ENCODE results near the gene C4A.

Gene C4A

GRCh38 chr6:31965700-31966099 is 16.2 kb upstream of the C4A start:
- Histone ChIP-seq H3K36me3 (ENCODE audit: control insufficient read depth, insufficient read depth, low read length) (peaks cover 20% of the 10 kb centered on the region), H3K9me3 (ENCODE audit: control insufficient read depth, low read length) (no peaks in the 10 kb centered on the region), H3K4me3 (ENCODE audit: low read length) (no peak overlapping the region), H3K4me1 (ENCODE audit: control insufficient read depth, insufficient read depth, low read length) (peaks cover 3% of the 10 kb centered on the region), H3K9ac (ENCODE audit: low read length) (no peak overlapping the region), H3K27me3 (ENCODE audit: control insufficient read depth, insufficient read depth, low read length) (no peaks in the 10 kb centered on the region)

- no peaks in the 10 kb centered on the region for H3K9me3 ChIP-seq (ENCODE audit: control insufficient read depth, low read length)
- H3K9ac ChIP-seq (ENCODE audit: low read length), result no peak overlapping the region
- H3K36me3 ChIP-seq (ENCODE audit: control insufficient read depth, insufficient read depth, low read length), result peaks cover 20% of the 10 kb centered on the region
- no peaks in the 10 kb centered on the region for H3K27me3 ChIP-seq (ENCODE audit: control insufficient read depth, insufficient read depth, low read length)
- peaks cover 11% of the 10 kb centered on the region for H3K4me1 ChIP-seq (ENCODE audit: control insufficient read depth, insufficient read depth, low read length)
- no peak overlapping the region for H3K4me3 ChIP-seq (ENCODE audit: low read length)
These were observed 15.4 kb upstream of the C4A start for GRCh38 chr6:31966506-31966905.

DNA sequence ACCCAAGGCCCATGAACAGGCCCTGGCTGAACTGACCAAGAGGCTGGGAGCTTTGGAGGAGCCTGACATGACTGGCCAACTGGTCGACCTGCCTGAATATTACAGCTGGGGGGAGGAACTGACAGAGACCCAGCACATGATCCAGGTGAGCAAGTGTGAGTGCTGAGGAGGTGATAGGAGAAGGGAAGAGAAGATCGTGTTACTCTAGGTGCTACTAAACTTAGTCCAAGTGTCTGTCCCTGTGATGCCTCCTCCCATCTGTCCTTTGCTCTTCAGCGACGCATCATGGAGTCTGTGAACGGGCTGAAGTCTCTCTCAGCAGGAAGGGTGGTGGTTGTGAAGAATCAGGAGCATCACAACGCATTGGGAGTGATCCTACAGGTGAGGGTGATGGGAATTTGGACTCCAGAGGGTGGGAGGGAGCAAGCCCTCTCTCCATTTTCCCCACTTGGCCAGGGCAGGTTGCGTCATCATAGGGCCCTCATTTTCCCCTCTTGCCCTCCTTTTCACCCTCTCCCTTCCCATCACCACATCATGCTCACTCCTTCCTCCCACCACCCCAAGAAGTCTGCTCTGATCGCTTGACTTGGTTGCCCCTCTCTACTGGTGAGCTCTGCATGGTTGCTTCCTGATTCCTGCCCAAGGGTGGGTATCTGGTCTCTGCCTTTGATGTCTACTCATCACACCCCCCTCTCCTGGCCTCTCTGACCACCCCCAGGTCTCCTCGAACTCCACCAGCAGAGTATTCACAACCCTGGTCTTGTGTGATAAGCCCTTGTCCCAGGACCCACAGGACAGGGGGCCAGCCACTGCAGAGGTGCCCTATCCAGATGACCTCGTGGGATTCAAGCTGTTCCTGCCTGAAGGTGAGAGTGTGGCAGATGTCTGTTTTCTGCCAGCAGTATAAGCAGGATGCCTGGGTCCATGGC is 14.6 kb upstream of the C4A start:
- peaks cover 15% of the 10 kb centered on the region for H3K36me3 ChIP-seq (ENCODE audit: control insufficient read depth, insufficient read depth, low read length)
- no peaks in the 10 kb centered on the region for H3K27me3 ChIP-seq (ENCODE audit: control insufficient read depth, insufficient read depth, low read length)
- no peaks in the 10 kb centered on the region for H3K9me3 ChIP-seq (ENCODE audit: control insufficient read depth, low read length)
- H3K4me3 ChIP-seq (ENCODE audit: low read length), result no peak overlapping the region
- H3K9ac ChIP-seq (ENCODE audit: low read length), result no peak overlapping the region
- H3K4me1 ChIP-seq (ENCODE audit: control insufficient read depth, insufficient read depth, low read length), result peaks cover 11% of the 10 kb centered on the region

GRCh38 chr6:31967926-31968320 is 13.9 kb upstream of the C4A start:
- Histone ChIP-seq H3K36me3 (ENCODE audit: control insufficient read depth, insufficient read depth, low read length) (peaks cover 15% of the 10 kb centered on the region), H3K9me3 (ENCODE audit: control insufficient read depth, low read length) (no peaks in the 10 kb centered on the region), H3K4me1 (ENCODE audit: control insufficient read depth, insufficient read depth, low read length) (peaks cover 17% of the 10 kb centered on the region), H3K4me3 (ENCODE audit: low read length) (no peak overlapping the region), H3K9ac (ENCODE audit: low read length) (no peak overlapping the region), H3K27me3 (ENCODE audit: control insufficient read depth, insufficient read depth, low read length) (no peaks in the 10 kb centered on the region)

GRCh38 chr6:31968326-31968725 is 13.5 kb upstream of the C4A start:
- Histone ChIP-seq H3K9me3 (ENCODE audit: control insufficient read depth, low read length) (no peaks in the 10 kb centered on the region), H3K4me1 (ENCODE audit: control insufficient read depth, insufficient read depth, low read length) (peaks cover 20% of the 10 kb centered on the region), H3K36me3 (ENCODE audit: control insufficient read depth, insufficient read depth, low read length) (peaks cover 15% of the 10 kb centered on the region), H3K9ac (ENCODE audit: low read length) (no peak overlapping the region), H3K27me3 (ENCODE audit: control insufficient read depth, insufficient read depth, low read length) (no peaks in the 10 kb centered on the region), H3K4me3 (ENCODE audit: low read length) (no peak overlapping the region)

- peaks cover 13% of the 10 kb centered on the region for H3K36me3 ChIP-seq (ENCODE audit: control insufficient read depth, insufficient read depth, low read length)
- no peaks in the 10 kb centered on the region for H3K27me3 ChIP-seq (ENCODE audit: control insufficient read depth, insufficient read depth, low read length)
- H3K4me3 ChIP-seq (ENCODE audit: low read length), result no peak overlapping the region
These were observed 12.8 kb upstream of the C4A start for GRCh38 chr6:31968791-31969711.

GRCh38 chr6:31969712-31970603 is 11.9 kb upstream of the C4A start:
- Histone ChIP-seq H3K9ac (ENCODE audit: low read length) (no peak overlapping the region), H3K4me1 (ENCODE audit: control insufficient read depth, insufficient read depth, low read length) (peaks cover 20% of the 10 kb centered on the region), H3K36me3 (ENCODE audit: control insufficient read depth, insufficient read depth, low read length) (peaks cover 7% of the 10 kb centered on the region), H3K27me3 (ENCODE audit: control insufficient read depth, insufficient read depth, low read length) (no peaks in the 10 kb centered on the region), H3K4me3 (ENCODE audit: low read length) (no peak overlapping the region), H3K9me3 (ENCODE audit: control insufficient read depth, low read length) (no peaks in the 10 kb centered on the region)

More at GRCh38 chr6:31968791-31969711, 12.8 kb upstream of the C4A start:
- no peaks in the 10 kb centered on the region for H3K9me3 ChIP-seq (ENCODE audit: control insufficient read depth, low read length)
- no peak overlapping the region for H3K9ac ChIP-seq (ENCODE audit: low read length)
- H3K4me1 ChIP-seq (ENCODE audit: control insufficient read depth, insufficient read depth, low read length), result peaks cover 20% of the 10 kb centered on the region

DNA sequence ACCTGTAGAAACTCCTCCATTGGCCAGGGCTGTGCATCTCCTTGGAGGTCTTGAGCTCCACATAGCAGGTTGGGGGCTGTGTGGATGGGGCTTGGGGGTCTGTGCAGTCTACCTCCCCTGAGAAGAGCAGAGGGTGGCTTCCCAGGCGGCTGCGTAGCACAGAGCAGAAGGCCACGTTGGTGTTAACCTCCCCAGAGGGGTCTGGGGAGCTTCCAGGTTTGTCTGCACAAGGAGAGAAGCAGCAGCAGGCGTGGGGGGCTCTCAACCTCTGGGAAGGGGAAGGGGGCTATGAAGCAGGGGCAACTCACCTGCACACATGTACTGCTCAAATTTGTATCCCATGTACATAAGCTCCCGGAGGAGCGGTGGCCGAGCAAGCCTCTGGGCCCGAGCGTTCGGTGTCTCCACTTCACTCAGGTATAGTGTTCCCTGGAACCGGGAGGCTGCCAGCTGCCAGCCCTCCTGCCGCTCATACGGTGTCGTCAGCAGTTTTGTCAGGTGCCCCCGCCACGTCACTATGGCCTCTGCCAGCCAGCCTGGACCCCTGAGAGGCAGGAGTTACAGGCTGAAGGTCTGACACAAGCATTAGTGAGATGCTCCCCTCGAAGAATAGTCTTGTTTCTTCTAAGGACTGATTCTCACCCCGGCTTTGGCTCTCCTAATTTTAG is 11.1 kb upstream of the C4A start:
- Histone ChIP-seq H3K36me3 (ENCODE audit: control insufficient read depth, insufficient read depth, low read length) (peaks cover 7% of the 10 kb centered on the region), H3K27me3 (ENCODE audit: control insufficient read depth, insufficient read depth, low read length) (no peaks in the 10 kb centered on the region), H3K4me1 (ENCODE audit: control insufficient read depth, insufficient read depth, low read length) (peaks cover 20% of the 10 kb centered on the region), H3K9ac (ENCODE audit: low read length) (peak overlapping the region; percentile 94), H3K9me3 (ENCODE audit: control insufficient read depth, low read length) (no peaks in the 10 kb centered on the region), H3K4me3 (ENCODE audit: low read length) (peak overlapping the region; percentile 59)

DNA sequence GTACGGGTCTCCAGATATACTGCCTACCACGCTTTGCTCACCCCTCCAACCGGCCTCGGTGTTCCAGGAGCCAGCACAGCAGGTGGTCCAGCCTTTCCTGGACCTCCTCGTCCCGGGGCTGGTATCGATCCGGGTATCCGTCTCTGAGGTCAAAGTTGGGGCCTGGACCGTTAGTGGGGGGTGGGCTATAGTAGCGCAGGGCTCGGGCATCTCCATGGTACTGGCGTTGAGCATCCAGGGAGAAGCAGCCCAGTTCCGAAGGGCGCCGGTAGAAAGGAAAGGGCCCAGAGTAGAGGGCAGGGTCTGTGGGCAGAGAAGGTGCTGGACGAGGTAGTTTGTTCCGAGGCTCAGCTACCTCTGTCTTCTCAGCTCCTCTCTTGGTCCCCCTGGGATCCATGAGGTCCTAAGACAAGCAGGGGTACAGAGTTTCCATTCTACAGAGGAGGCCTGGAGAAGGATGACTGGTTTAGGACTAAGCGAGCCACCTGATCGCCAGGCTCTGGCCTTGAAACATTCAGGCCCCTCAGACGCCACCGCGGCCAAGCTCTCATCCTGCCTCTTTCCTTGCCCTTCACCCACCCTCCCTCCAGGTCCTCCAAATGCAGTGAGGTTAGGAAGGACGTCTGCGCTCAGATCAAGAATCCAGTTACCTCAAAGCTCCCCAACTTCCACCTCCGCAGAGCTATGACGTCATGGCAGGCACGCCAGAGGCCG is 10.4 kb upstream of the C4A start:
- Histone ChIP-seq H3K4me1 (ENCODE audit: control insufficient read depth, insufficient read depth, low read length) (peaks cover 20% of the 10 kb centered on the region), H3K36me3 (ENCODE audit: control insufficient read depth, insufficient read depth, low read length) (peaks cover 7% of the 10 kb centered on the region), H3K4me3 (ENCODE audit: low read length) (peak overlapping the region; percentile 59), H3K9me3 (ENCODE audit: control insufficient read depth, low read length) (no peaks in the 10 kb centered on the region), H3K27me3 (ENCODE audit: control insufficient read depth, insufficient read depth, low read length) (no peaks in the 10 kb centered on the region), H3K9ac (ENCODE audit: low read length) (peak overlapping the region; percentile 94)

DNA sequence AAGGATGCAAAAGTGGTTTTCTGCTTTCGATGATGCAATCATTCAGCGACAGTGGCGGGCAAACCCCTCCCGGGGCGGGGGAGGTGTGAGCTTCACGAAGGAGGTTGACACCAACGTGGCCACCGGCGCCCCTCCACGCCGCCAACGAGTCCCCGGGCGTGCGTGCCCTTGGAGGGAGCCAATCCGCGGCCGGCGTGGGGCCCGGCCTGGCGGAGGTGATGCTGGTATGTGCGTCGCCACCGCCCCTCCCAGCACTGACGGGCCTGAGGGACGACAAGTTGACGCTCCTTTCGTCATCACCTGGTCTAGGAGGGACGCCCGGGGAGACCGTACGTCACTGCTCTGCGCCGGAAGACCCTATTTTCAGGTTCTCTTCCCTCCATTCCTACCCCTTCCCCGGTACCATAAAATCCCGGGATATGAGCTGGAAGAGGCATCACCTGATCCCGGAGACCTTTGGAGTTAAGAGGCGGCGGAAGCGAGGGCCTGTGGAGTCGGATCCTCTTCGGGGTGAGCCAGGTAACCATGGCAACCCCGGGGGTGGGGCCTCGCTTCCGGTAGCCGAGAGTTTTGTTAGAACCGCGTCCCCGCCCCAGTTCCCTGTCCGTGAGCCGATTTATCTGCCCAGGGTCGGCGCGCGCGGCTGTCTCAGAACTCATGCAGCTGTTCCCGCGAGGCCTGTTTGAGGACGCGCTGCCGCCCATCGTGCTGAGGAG is 9.7 kb upstream of the C4A start, which contains the start of gene DXO:
Gene DXO, minus strand, starts transcription at position 146 of the 716 bp plus-strand sequence. CDS start 463 bp downstream, outside the sequence.
- no peaks in the 10 kb centered on the region for H3K27me3 ChIP-seq (ENCODE audit: control insufficient read depth, insufficient read depth, low read length)
- peak within 1 kb of the TSS; percentile 94 for H3K9ac ChIP-seq (ENCODE audit: low read length)
- H3K9me3 ChIP-seq (ENCODE audit: control insufficient read depth, low read length), result no peaks in the 10 kb centered on the region
- peak within 1 kb of the TSS; percentile 59 for H3K4me3 ChIP-seq (ENCODE audit: low read length)
- peaks cover 7% of the 10 kb centered on the region for H3K36me3 ChIP-seq (ENCODE audit: control insufficient read depth, insufficient read depth, low read length)
- peaks cover 20% of the 10 kb centered on the region for H3K4me1 ChIP-seq (ENCODE audit: control insufficient read depth, insufficient read depth, low read length)

All from mucosa of stomach (tissue), 1 donor.